Trophoblast cell (in vitro differentiated cells and primary cell): ENCODE measurements around the gene RASSF6.
A peak's percentile ranks its signal among the peaks of the same experiment; 100 is the strongest.

Experiments used
- DNase-seq, 2 donors: peaks; one replicate each; pipeline ENCODE4 v3.0.0-alpha.2; 2016
- H2AFZ ChIP-seq: 2 replicates; pipeline ENCODE4 v1.6.1; 2013; ENCODE audit warnings: low read length, moderate library complexity, mild to moderate bottlenecking; ENCODE audit not compliant: insufficient read depth, poor library complexity
- H2AK5ac ChIP-seq: 2 replicates; pipeline ENCODE4 v1.6.1; 2013; ENCODE audit warnings: mild to moderate bottlenecking, low read length
- H2BK120ac ChIP-seq: 2 replicates; pipeline ENCODE4 v1.6.1; 2013; ENCODE audit warnings: low read length, mild to moderate bottlenecking, moderate library complexity; ENCODE audit not compliant: insufficient read depth, poor library complexity
- H2BK12ac ChIP-seq: 2 replicates; pipeline ENCODE4 v1.6.1; 2013; ENCODE audit warnings: mild to moderate bottlenecking, low read length, moderate library complexity
- H2BK5ac ChIP-seq: 2 replicates; pipeline ENCODE4 v1.6.1; 2013; ENCODE audit warnings: low read length, low read depth, moderate library complexity, mild to moderate bottlenecking; ENCODE audit not compliant: poor library complexity
- H3K14ac ChIP-seq: 2 replicates; pipeline ENCODE4 v1.6.1; 2013; ENCODE audit warnings: mild to moderate bottlenecking, low read length
- H3K18ac ChIP-seq: 2 replicates; pipeline ENCODE4 v1.6.1; 2013; ENCODE audit warnings: mild to moderate bottlenecking, low read length
- H3K23ac ChIP-seq: 2 replicates; pipeline ENCODE4 v1.6.1; 2013; ENCODE audit warnings: low read length
- H3K27ac ChIP-seq: 2 replicates; pipeline ENCODE4 v1.5.1; 2013; ENCODE audit warnings: low read depth, mild to moderate bottlenecking, inconsistent platforms, low read length, moderate library complexity
- H3K27me3 ChIP-seq: 2 replicates; pipeline ENCODE4 v1.6.1; 2013; ENCODE audit warnings: inconsistent platforms, mild to moderate bottlenecking, low read length, moderate library complexity; ENCODE audit not compliant: insufficient read depth
- H3K36me3 ChIP-seq, 2 experiments: 1 replicate in 1 of 2; 2 replicates in 1 of 2; pipeline ENCODE4 v1.6.1; 2013; ENCODE audit warnings: low read length in 2 of 2, mild to moderate bottlenecking in 2 of 2, moderate library complexity in 1 of 2; ENCODE audit not compliant: insufficient read depth in 2 of 2, control insufficient read depth in 1 of 2
- H3K4ac ChIP-seq: 2 replicates; pipeline ENCODE4 v1.6.1; 2013; ENCODE audit warnings: low read depth, mild to moderate bottlenecking, low read length, moderate library complexity
- H3K4me1 ChIP-seq, 2 experiments: 1 replicate in 1 of 2; 2 replicates in 1 of 2; pipeline ENCODE4 v1.6.1; 2013; ENCODE audit warnings: low read length in 2 of 2, mild to moderate bottlenecking in 2 of 2, moderate library complexity in 1 of 2; ENCODE audit not compliant: insufficient read depth in 2 of 2, control insufficient read depth in 1 of 2
- H3K4me2 ChIP-seq: 2 replicates; pipeline ENCODE4 v1.6.1; 2013; ENCODE audit warnings: inconsistent platforms, mild to moderate bottlenecking, low read length, moderate library complexity
- H3K4me3 ChIP-seq: 2 replicates; pipeline ENCODE4 v1.5.1; 2013; ENCODE audit warnings: mild to moderate bottlenecking, low read depth, low read length, inconsistent platforms
- H3K79me1 ChIP-seq: one replicate; pipeline ENCODE4 v1.6.1; 2013; ENCODE audit warnings: low read length
- H3K79me2 ChIP-seq: 2 replicates; pipeline ENCODE4 v1.6.1; 2013; ENCODE audit warnings: low read length, mild to moderate bottlenecking; ENCODE audit not compliant: control insufficient read depth, insufficient read depth, poor library complexity
- H3K9ac ChIP-seq: 2 replicates; pipeline ENCODE4 v1.6.1; 2013; ENCODE audit warnings: mild to moderate bottlenecking, low read length
- H3K9me3 ChIP-seq: 2 replicates; pipeline ENCODE4 v1.6.1; 2013; ENCODE audit warnings: low read depth, mild to moderate bottlenecking, control low read depth, inconsistent platforms, low read length; ENCODE audit not compliant: insufficient read depth
- H4K12ac ChIP-seq: 2 replicates; pipeline ENCODE4 v1.6.1; 2013; ENCODE audit warnings: low read depth, mild to moderate bottlenecking, low read length, moderate library complexity
- H4K8ac ChIP-seq: 2 replicates; pipeline ENCODE4 v1.6.1; 2013; ENCODE audit warnings: low read depth, mild to moderate bottlenecking, low read length, moderate library complexity
- H4K91ac ChIP-seq: one replicate; pipeline ENCODE4 v1.6.1; 2013; ENCODE audit warnings: low read depth, mild to moderate bottlenecking, low read length, moderate library complexity
- WGBS: extraction: QIAGEN DNeasy Blood & Tissue Kit; methylation state at CpG from one replicate; pipeline ENCODE4 v1.1.7; 2013; ENCODE audit warnings: missing lambda C conversion rate; ENCODE audit not compliant: insufficient read length, insufficient coverage; ENCODE audit errors: extremely low coverage; 5-methylcytosine and 5-hydroxymethylcytosine counted together

RASSF6 gene

GRCh38 chr4:73586666-73587065 is 33.6 kb downstream of the RASSF6 start:
- H2BK12ac ChIP-seq: no peak overlapping the region
- H3K9me3 ChIP-seq: no peaks in the 10 kb centered on the region
- no peaks in the 10 kb centered on the region for H3K79me1 ChIP-seq
- H3K27me3 ChIP-seq: no peaks in the 10 kb centered on the region
- H3K23ac ChIP-seq: no peak overlapping the region
- no peak overlapping the region for H3K18ac ChIP-seq
- no peak overlapping the region for H3K4me2 ChIP-seq
- H3K4ac ChIP-seq: no peak overlapping the region
- H2BK5ac ChIP-seq: no peak overlapping the region
- no CpG with 5 or more reads among the region's 3 CpGs for WGBS
- H3K27ac ChIP-seq: no peak overlapping the region
- H3K79me2 ChIP-seq: no peaks in the 10 kb centered on the region
- no peak overlapping the region for H4K8ac ChIP-seq
- no peak for DNase-seq
- peaks cover 0 to 2% of the 10 kb centered on the region in 2 experiments for H3K4me1 ChIP-seq
- no peak overlapping the region for H4K91ac ChIP-seq
- H2BK120ac ChIP-seq: no peak overlapping the region
- H2AK5ac ChIP-seq: no peak overlapping the region
- no peaks in the 10 kb centered on the region for H3K36me3 ChIP-seq
- no peak overlapping the region for H4K12ac ChIP-seq
- no peak overlapping the region for H3K14ac ChIP-seq
- no peak overlapping the region for H2AFZ ChIP-seq
- no peak overlapping the region for H3K9ac ChIP-seq
- H3K4me3 ChIP-seq: no peak overlapping the region

- H2AFZ ChIP-seq: no peak overlapping the region
- H3K4me1 ChIP-seq: peaks cover 0 to 2% of the 10 kb centered on the region in 2 experiments
- no peaks in the 10 kb centered on the region for H3K9me3 ChIP-seq
- DNase-seq: no peak
- no peak overlapping the region for H2AK5ac ChIP-seq
- no peak overlapping the region for H3K23ac ChIP-seq
- no peak overlapping the region for H3K9ac ChIP-seq
- H2BK5ac ChIP-seq: no peak overlapping the region
- H3K79me1 ChIP-seq: no peaks in the 10 kb centered on the region
- H2BK12ac ChIP-seq: no peak overlapping the region
- H3K18ac ChIP-seq: no peak overlapping the region
- no CpG with 5 or more reads among the region's 1 CpG for WGBS
- H4K12ac ChIP-seq: no peak overlapping the region
- no peaks in the 10 kb centered on the region for H3K36me3 ChIP-seq
- no peak overlapping the region for H4K8ac ChIP-seq
- H2BK120ac ChIP-seq: no peak overlapping the region
- no peaks in the 10 kb centered on the region for H3K79me2 ChIP-seq
- H3K27me3 ChIP-seq: no peaks in the 10 kb centered on the region
- H3K14ac ChIP-seq: no peak overlapping the region
- H3K4ac ChIP-seq: no peak overlapping the region
- H3K27ac ChIP-seq: no peak overlapping the region
- no peak overlapping the region for H3K4me3 ChIP-seq
- H3K4me2 ChIP-seq: no peak overlapping the region
- no peak overlapping the region for H4K91ac ChIP-seq
These were observed 34.2 kb downstream of the RASSF6 start for GRCh38 chr4:73586040-73586439.

- H2AFZ ChIP-seq: no peak overlapping the region
These were observed 34.9 kb downstream of the RASSF6 start for GRCh38 chr4:73585345-73585744.

GRCh38 chr4:73583666-73584065 is 36.6 kb downstream of the RASSF6 start:
- no peaks in the 10 kb centered on the region for H3K27me3 ChIP-seq
- H2BK5ac ChIP-seq: no peak overlapping the region
- no peak overlapping the region for H3K23ac ChIP-seq
- DNase-seq: peak in 1 of 2 donors; percentile 18
- H3K27ac ChIP-seq: no peak overlapping the region
- H2AK5ac ChIP-seq: no peak overlapping the region
- no peak overlapping the region for H4K91ac ChIP-seq
- no peak overlapping the region for H3K4me3 ChIP-seq
- WGBS: no CpG with 5 or more reads among the region's 2 CpGs
- H2AFZ ChIP-seq: no peak overlapping the region
- no peaks in the 10 kb centered on the region for H3K36me3 ChIP-seq
- no peak overlapping the region for H3K14ac ChIP-seq
- no peaks in the 10 kb centered on the region for H3K9me3 ChIP-seq
- no peaks in the 10 kb centered on the region for H3K79me1 ChIP-seq
- H3K4ac ChIP-seq: no peak overlapping the region
- H3K4me2 ChIP-seq: no peak overlapping the region
- H3K4me1 ChIP-seq: peaks cover 0 to 2% of the 10 kb centered on the region in 2 experiments
- H4K12ac ChIP-seq: no peak overlapping the region
- H2BK120ac ChIP-seq: no peak overlapping the region
- no peak overlapping the region for H4K8ac ChIP-seq
- H3K9ac ChIP-seq: no peak overlapping the region
- no peak overlapping the region for H3K18ac ChIP-seq
- H2BK12ac ChIP-seq: no peak overlapping the region
- H3K79me2 ChIP-seq: no peaks in the 10 kb centered on the region

More at GRCh38 chr4:73585345-73585744, 34.9 kb downstream of the RASSF6 start:
- Histone ChIP-seq H4K8ac (no peak overlapping the region), H3K79me1 (no peaks in the 10 kb centered on the region), H3K18ac (no peak overlapping the region), H3K27me3 (no peaks in the 10 kb centered on the region), H3K9me3 (no peaks in the 10 kb centered on the region), H2AK5ac (no peak overlapping the region), H4K12ac (no peak overlapping the region), H3K4me1 (peaks cover 0 to 2% of the 10 kb centered on the region in 2 experiments), H3K14ac (no peak overlapping the region), H3K36me3 (no peaks in the 10 kb centered on the region), H3K23ac (no peak overlapping the region), H3K4me2 (no peak overlapping the region), H4K91ac (no peak overlapping the region), H3K79me2 (no peaks in the 10 kb centered on the region), H2BK120ac (no peak overlapping the region), H3K9ac (no peak overlapping the region), H2BK5ac (no peak overlapping the region), H3K4me3 (no peak overlapping the region), H3K27ac (no peak overlapping the region), H3K4ac (no peak overlapping the region), H2BK12ac (no peak overlapping the region)
- DNase-seq: no peak
